Astrocyte (in vitro differentiated cells and primary cell): ENCODE measurements around the gene RGS5. TPM values are rescaled to one million over a fixed set of nuclear protein-coding genes. Genes with fewer than 3 reads are reported as not detected.

Source experiments
- DNase-seq: peaks from one replicate; pipeline ENCODE4 v3.0.0-alpha.2; 2010; ENCODE audit warnings: low read depth
- FAIRE-seq: peaks from 2 replicates; lab custom pipeline; 2011; peaks lifted over from hg19 to GRCh38; lab: Jason Lieb, UNC
- H2AFZ ChIP-seq: 2 replicates; pipeline ENCODE4 v1.6.0; 2012; ENCODE audit warnings: low read depth, low read length, inconsistent platforms
- H3K27ac ChIP-seq: 2 replicates; pipeline ENCODE4 v1.5.1; 2011; ENCODE audit warnings: low read depth, low read length, inconsistent platforms
- H3K27me3 ChIP-seq: 2 replicates; pipeline ENCODE4 v1.6.0; 2011; ENCODE audit warnings: low read length, inconsistent platforms; ENCODE audit not compliant: insufficient read depth
- H3K36me3 ChIP-seq: 2 replicates; pipeline ENCODE4 v1.5.1; 2011; ENCODE audit warnings: low read length, inconsistent platforms; ENCODE audit not compliant: insufficient read depth
- H3K4me1 ChIP-seq: 2 replicates; pipeline ENCODE4 v1.5.1; 2011; ENCODE audit warnings: low read length, inconsistent platforms; ENCODE audit not compliant: insufficient read depth
- H3K4me2 ChIP-seq: 2 replicates; pipeline ENCODE4 v1.6.0; 2012; ENCODE audit warnings: low read length, inconsistent platforms
- H3K4me3 ChIP-seq: 2 replicates; pipeline ENCODE4 v1.5.1; 2011; ENCODE audit warnings: low read depth, mild to moderate bottlenecking, low read length, inconsistent platforms; ENCODE audit not compliant: insufficient read depth
- H3K79me2 ChIP-seq: 2 replicates; pipeline ENCODE4 v1.6.0; 2012; ENCODE audit warnings: mild to moderate bottlenecking, low read length, inconsistent platforms; ENCODE audit not compliant: insufficient read depth
- H3K9ac ChIP-seq: 2 replicates; pipeline ENCODE4 v1.6.0; 2012; ENCODE audit warnings: mild to moderate bottlenecking, low read length, inconsistent platforms
- H3K9me3 ChIP-seq: 2 replicates; pipeline ENCODE4 v1.5.1; 2012; ENCODE audit warnings: low read depth, mild to moderate bottlenecking, low read length, inconsistent platforms; ENCODE audit not compliant: insufficient read depth
- H4K20me1 ChIP-seq: 2 replicates; pipeline ENCODE4 v1.6.0; 2012; ENCODE audit warnings: low read length, inconsistent platforms; ENCODE audit not compliant: insufficient read depth
- H3K27ac Mint-ChIP-seq: one replicate; pipeline ENCODE4 v1.8.0; 2021; ENCODE audit warnings: mild to moderate bottlenecking, mixed read lengths; ENCODE audit not compliant: unreplicated experiment
- H3K27me3 Mint-ChIP-seq: one replicate; pipeline ENCODE4 v1.8.0; 2021; ENCODE audit warnings: low read depth, mixed read lengths; ENCODE audit not compliant: unreplicated experiment
- H3K36me3 Mint-ChIP-seq: one replicate; pipeline ENCODE4 v1.8.0; 2021; ENCODE audit warnings: low read depth, mixed read lengths; ENCODE audit not compliant: unreplicated experiment
- H3K4me1 Mint-ChIP-seq: one replicate; pipeline ENCODE4 v1.8.0; 2021; ENCODE audit warnings: low read depth, mixed read lengths; ENCODE audit not compliant: unreplicated experiment
- H3K4me3 Mint-ChIP-seq: one replicate; pipeline ENCODE4 v1.8.0; 2021; ENCODE audit warnings: mild to moderate bottlenecking, moderate library complexity, mixed read lengths; ENCODE audit not compliant: unreplicated experiment
- H3K9me3 Mint-ChIP-seq: one replicate; pipeline ENCODE4 v1.8.0; 2021; ENCODE audit warnings: mild to moderate bottlenecking, mixed read lengths; ENCODE audit not compliant: unreplicated experiment
- EZH2 ChIP-seq: IDR thresholded peaks from 2 replicates; pipeline ENCODE4 v1.6.1; 2012; ENCODE audit warnings: mild to moderate bottlenecking, low read length, inconsistent platforms; ENCODE audit not compliant: insufficient read depth
- total RNA-seq: library from RNA; stranded (reverse); gene quantifications from 2 replicates; pipeline ENCODE4 v1.2.1, GENCODE V29; 2021
- TF ChIP-seq, protein P1 (sequence below): IDR thresholded peaks from 2 replicates; pipeline ENCODE4 v1.5.1; 2011; ENCODE audit warnings: low read depth, mild to moderate bottlenecking, inconsistent platforms, low read length, moderate library complexity; ENCODE audit not compliant: insufficient read depth

RGS5 gene
- total RNA-seq, 1 donor from 2014 or later, result 24.1 TPM

DNA sequence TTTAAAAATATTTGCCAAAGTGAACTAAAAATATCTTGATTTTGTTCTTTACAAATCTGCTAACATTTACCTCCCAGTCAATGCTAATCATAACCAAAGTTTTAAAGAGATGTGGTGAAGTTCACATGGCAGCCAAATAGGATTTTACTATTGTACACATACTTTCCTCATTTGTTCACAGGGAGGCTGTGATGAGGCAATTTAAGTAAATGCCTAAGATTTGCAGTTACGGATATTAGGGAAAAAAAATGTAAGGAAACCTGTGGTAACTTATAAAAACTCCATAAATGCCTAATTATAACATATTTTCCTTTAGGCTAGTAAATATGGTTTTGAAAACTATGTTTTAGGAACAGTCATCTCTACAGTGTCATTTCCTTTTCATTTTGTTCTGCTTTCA is 32.4 kb downstream of the RGS5 start:
- no peaks in the 10 kb centered on the region for H3K79me2 ChIP-seq
- Mint-ChIP-seq H3K4me1 (peaks cover 50% of the 10 kb centered on the region), H3K27me3 (no peaks in the 10 kb centered on the region), H3K4me3 (no peak overlapping the region), H3K9me3 (no peaks in the 10 kb centered on the region), H3K27ac (no peak overlapping the region), H3K36me3 (no peaks in the 10 kb centered on the region)
- no peak overlapping the region for H2AFZ ChIP-seq
- peak overlapping the region; percentile 59 for H3K4me2 ChIP-seq
- DNase-seq (peak; percentile 52), FAIRE-seq (no peak)
- H3K27me3 ChIP-seq, result no peaks in the 10 kb centered on the region
- TF ChIP-seq, protein P1, sequence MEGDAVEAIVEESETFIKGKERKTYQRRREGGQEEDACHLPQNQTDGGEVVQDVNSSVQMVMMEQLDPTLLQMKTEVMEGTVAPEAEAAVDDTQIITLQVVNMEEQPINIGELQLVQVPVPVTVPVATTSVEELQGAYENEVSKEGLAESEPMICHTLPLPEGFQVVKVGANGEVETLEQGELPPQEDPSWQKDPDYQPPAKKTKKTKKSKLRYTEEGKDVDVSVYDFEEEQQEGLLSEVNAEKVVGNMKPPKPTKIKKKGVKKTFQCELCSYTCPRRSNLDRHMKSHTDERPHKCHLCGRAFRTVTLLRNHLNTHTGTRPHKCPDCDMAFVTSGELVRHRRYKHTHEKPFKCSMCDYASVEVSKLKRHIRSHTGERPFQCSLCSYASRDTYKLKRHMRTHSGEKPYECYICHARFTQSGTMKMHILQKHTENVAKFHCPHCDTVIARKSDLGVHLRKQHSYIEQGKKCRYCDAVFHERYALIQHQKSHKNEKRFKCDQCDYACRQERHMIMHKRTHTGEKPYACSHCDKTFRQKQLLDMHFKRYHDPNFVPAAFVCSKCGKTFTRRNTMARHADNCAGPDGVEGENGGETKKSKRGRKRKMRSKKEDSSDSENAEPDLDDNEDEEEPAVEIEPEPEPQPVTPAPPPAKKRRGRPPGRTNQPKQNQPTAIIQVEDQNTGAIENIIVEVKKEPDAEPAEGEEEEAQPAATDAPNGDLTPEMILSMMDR, result no peak
- TF ChIP-seq EZH2, result no peak
- no peaks in the 10 kb centered on the region for H3K36me3 ChIP-seq
- H4K20me1 ChIP-seq, result no peaks in the 10 kb centered on the region
- H3K9ac ChIP-seq, result peak overlapping the region; percentile 53
- no peaks in the 10 kb centered on the region for H3K9me3 ChIP-seq
- H3K27ac ChIP-seq, result peak overlapping the region; percentile 75
- H3K4me1 ChIP-seq, result peaks cover 62% of the 10 kb centered on the region
- H3K4me3 ChIP-seq, result no peak overlapping the region

DNA sequence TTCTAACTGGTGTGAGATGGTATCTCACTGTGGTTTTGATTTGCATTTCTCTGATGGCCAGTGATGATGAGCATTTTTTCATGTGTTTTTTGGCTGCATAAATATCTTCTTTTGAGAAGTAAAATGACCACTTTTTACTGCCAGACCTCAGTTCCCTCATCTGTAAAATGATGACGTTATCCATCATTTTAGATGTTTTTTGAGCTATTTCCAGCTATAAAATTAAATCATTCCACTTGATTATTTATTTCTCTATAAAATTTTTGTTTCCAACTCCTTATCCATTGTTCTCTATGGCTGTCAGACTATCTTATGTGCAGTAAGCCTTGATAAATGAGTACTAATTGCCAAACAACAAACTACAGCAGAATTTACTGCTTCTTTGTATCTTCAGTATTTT is 33.2 kb downstream of the RGS5 start:
- TF ChIP-seq EZH2, result no peak
- TF ChIP-seq, protein P1, result no peak
- Histone ChIP-seq H3K4me1 (peaks cover 61% of the 10 kb centered on the region), H3K79me2 (no peaks in the 10 kb centered on the region), H3K27ac (no peak overlapping the region), H4K20me1 (no peaks in the 10 kb centered on the region), H2AFZ (no peak overlapping the region), H3K9ac (no peak overlapping the region), H3K36me3 (no peaks in the 10 kb centered on the region), H3K4me2 (no peak overlapping the region), H3K9me3 (no peaks in the 10 kb centered on the region), H3K4me3 (no peak overlapping the region), H3K27me3 (no peaks in the 10 kb centered on the region)
- Mint-ChIP-seq H3K4me3 (no peak overlapping the region), H3K4me1 (peaks cover 50% of the 10 kb centered on the region), H3K36me3 (no peaks in the 10 kb centered on the region), H3K27ac (no peak overlapping the region), H3K27me3 (no peaks in the 10 kb centered on the region), H3K9me3 (no peaks in the 10 kb centered on the region)
- FAIRE-seq (no peak), DNase-seq (peak; percentile 52)

DNA sequence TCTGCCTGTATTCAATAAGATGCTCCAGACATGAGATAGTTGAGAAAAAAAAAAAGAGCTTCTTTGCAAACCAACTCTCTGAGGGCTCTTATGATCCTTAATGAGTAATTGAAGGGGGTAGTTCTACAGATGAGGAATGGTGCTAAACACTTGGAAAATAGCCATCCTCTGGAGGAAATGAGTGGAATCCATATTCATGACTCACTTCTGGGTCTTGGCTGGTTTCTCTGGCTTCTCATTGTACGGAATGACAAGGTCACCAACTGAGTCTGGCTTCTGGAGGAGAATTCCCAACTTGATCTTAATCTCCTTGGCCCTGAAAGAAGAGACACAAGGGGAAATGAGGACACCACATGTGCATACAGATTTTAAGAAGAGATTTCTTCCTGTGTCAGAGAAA is 34.7 kb downstream of the RGS5 start:
- H3K36me3 Mint-ChIP-seq, result no peaks in the 10 kb centered on the region
- peak overlapping the region; percentile 86 for H3K27ac Mint-ChIP-seq
- H3K4me3 Mint-ChIP-seq, result no peak overlapping the region
- peaks cover 65% of the 10 kb centered on the region for H3K4me1 ChIP-seq
- H3K9me3 Mint-ChIP-seq, result no peaks in the 10 kb centered on the region
- H3K27me3 Mint-ChIP-seq, result no peaks in the 10 kb centered on the region
- H3K9me3 ChIP-seq, result no peaks in the 10 kb centered on the region
- no peak overlapping the region for H2AFZ ChIP-seq
- H3K27ac ChIP-seq, result peak overlapping the region; percentile 81
- H3K27me3 ChIP-seq, result no peaks in the 10 kb centered on the region
- no peaks in the 10 kb centered on the region for H3K79me2 ChIP-seq
- H3K4me2 ChIP-seq, result peak overlapping the region; percentile 39
- H3K36me3 ChIP-seq, result no peaks in the 10 kb centered on the region
- H3K4me1 Mint-ChIP-seq, result peaks cover 47% of the 10 kb centered on the region
- H4K20me1 ChIP-seq, result no peaks in the 10 kb centered on the region
- no peak for TF ChIP-seq EZH2
- TF ChIP-seq, protein P1, result no peak
- H3K9ac ChIP-seq, result no peak overlapping the region
- FAIRE-seq, result peak; percentile 99
- DNase-seq, result peak; percentile 98
- no peak overlapping the region for H3K4me3 ChIP-seq
